SKM-1 (cell line): ENCODE results near the gene VAMP2.
A peak's percentile ranks its signal among the peaks of the same experiment; 100 is the strongest.

ENCODE experiments used
- DNase-seq: peaks from one replicate; lab custom pipeline; 2025; ENCODE audit not compliant: unreplicated experiment; lab: John Stamatoyannopoulos, UW

VAMP2 gene, protein sequence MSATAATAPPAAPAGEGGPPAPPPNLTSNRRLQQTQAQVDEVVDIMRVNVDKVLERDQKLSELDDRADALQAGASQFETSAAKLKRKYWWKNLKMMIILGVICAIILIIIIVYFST

DNA sequence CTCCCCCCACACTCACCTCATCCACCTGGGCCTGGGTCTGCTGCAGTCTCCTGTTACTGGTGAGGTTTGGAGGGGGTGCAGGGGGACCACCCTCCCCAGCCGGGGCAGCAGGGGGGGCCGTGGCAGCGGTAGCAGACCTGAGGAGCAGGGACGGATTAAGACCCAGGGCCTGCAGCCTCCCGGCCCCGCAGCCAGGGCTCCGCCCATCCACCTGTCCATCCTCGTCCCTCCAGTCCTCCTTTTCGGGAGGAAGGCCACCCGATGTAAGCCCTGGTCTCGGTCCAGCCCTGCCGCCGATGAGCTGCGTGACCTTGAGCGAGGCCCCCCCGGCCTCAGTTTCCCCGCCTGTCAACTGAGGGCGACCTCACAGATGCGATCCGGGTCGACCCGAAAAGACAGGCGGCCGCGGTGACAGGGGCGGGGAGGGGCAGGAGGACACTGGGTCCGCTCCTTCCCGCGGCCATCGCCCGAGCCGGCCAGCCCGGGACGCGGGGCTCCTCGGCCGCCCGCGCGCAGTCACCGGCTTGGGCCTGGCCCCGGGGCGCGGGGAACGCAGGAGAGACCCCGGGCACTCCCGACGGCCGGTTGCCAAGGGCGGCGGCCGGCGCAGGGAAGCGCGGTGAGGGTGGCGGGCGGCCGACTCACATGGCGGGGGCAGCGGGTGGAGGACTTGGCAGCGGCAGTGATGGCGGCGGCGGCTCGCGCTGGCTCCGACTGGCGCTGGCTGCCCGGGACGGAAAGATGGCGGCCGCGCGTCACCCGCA, at the start of gene VAMP2:
TSS of gene VAMP2 (minus strand) at position 716 of the 764 bp plus-strand sequence. CDS start at position 647, 69 bp downstream.
- DNase-seq, result no peak

DNA sequence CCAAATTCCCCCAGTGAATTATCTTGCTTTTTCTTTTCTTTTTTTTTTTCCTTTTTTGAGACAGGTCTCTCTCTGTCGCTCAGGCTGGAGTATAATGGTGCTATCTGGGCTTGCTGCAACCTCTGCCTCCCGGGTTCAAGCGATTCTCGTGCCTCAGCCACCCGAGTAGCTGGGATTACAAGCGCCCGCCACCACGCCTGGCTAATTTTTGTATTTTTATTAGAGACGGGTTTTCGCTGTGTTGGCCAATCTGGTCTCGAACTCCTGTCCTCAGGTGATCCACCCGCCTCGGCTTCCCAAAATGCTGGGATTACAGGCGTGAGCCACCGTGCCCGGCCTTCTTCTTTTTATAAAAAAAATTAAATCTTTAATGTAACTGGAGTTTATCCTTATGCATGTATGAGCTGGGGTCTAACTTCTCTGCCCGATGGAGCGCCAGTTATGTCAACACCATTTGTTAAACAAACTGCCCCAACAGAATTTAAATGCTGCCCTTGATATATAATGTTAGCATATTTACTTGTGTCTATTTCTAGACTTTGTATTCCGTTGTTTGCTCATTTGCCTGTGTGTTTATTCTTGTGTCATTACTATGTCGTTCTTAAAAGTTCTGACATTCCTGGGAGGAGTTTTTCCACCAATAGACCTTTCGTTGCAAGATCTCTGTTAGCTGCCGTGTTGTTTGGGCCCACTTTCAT, 48.2 kb upstream of the VAMP2 start:
- DNase-seq, result no peak

DNA sequence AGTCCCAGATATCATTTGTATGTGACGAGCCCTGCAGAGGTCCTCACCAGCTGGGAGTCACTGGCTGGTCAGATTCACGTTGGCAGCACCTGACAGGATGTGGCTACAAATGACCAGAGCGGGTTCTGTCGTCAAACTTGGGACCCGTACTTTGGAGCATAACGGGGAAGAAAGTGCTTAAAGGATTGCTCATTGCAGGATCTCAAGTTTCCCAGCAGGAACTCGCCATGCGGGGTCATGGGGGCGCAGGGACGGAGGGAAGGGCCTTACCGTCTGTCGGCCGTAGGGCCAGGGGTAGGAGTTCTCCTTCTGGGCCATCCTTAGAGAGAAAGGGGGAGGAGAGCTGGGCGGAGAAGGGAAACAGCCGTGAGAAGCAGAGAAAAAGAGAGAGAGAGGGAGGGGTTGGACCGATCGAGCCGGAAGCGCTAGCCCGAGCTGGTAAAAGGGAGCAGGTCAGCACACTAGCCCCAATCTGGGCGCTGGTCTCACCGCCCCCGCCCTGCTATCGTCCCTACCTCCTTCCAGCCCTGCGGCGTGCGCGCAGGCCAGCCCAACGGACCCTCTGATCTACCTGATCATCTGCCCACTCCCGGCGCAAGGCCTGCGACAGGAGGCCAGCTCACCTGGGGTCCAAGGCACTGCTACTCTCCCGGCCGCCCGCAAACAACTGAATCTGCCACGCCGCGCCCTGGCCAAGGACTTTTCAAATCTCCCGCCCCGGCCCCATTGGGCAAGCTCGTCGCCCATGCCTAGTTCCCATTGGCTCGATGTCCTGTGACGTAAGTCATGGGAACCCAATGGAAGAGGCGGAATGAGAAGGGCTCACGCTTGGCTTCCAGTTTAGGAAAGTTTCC, 47.4 kb upstream of the VAMP2 start, which contains the start of gene AURKB:
TSS of gene AURKB (minus strand) at position 669 of the 854 bp plus-strand sequence. CDS start at position 318, 351 bp downstream.
- peak; percentile 64 for DNase-seq

DNA sequence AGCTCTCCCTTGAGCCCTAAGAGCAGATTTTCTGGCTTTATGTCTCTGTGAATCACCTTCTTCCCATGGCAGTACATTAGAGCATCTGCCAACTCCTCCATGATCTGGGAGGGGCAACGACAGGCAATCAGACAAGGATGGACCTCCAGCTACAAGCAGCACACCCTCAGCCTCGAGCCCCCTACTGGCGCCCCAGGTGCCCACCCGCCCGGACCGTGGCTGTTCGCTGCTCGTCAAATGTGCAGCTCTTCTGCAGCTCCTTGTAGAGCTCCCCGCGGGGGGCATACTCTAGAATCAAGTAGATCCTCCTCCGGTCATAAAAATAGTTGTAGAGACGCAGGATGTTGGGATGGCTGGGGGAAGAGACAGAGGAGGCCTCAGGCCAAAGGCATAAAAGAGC, 43.8 kb upstream of the VAMP2 start:
- no peak for DNase-seq

DNA sequence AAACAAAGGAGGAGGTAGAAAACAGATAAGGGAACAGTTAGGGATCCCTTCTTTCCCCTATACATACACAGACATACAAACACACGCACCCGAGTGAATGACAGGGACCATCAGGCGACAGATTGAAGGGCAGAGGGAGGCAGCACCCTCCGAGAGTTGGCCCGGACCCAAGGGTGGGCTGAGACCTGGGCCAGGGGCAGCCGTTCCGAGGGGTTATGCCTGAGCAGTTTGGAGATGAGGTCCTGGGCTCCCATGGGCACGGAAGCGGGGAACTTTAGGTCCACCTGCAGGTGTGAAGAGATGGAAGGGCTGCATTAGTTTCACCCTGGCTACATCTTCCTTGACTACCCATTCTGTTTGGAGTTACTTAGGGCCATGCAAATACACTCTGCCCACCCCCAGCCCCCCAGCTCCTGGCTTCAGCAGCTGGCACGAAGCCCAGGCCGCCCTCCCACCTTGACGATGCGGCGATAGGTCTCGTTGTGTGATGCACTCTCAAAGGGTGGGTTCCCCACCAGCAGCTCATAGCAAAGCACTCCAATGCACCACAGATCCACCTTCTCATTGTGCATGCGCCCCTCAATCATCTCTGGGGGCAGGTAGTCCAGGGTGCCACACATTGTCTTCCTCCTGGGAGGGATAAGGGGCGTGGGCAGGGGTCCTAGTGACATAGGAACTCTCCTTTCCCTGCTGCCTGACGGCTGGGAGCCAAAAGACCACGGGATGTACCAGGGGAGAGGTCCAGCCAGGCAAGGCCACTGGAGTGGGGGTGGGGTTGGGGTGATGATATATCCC, 42.2 kb upstream of the VAMP2 start:
- no peak for DNase-seq

DNA sequence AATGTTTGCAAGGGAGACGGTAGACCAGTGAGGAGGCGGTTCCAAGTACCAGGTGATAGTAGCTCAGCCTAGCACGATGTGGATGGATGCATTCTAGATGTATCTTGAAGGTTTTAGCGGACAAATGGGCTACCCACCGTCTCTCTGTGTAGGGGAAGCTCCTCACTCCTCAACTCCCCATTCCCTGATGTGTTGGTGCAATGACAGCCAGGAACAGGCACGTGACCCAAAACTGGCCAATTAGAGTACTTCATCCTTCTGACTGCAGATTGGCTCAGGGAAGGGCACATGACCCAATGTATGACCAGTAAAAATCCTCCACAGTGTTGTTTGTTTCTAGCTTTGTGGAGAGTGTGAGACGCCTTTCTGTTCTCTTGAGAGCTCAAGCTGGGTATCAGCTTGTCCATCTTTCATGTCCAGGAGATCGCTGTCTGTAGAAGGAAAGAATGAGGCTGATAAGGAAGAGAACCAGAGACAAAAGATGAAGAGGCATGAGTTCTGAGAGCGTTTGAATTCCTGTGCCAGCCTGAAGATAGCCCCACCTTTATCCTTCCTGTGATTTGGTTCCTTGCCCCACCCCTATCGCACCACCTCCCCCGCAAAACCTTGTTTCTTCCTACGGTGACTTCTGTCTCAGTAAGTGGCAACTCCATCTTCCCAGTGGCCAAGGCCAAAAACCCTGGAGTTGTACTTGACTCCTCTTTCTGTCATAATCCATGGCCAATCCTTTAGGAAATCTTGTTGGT, 29.5 kb upstream of the VAMP2 start:
- DNase-seq, result no peak

DNA sequence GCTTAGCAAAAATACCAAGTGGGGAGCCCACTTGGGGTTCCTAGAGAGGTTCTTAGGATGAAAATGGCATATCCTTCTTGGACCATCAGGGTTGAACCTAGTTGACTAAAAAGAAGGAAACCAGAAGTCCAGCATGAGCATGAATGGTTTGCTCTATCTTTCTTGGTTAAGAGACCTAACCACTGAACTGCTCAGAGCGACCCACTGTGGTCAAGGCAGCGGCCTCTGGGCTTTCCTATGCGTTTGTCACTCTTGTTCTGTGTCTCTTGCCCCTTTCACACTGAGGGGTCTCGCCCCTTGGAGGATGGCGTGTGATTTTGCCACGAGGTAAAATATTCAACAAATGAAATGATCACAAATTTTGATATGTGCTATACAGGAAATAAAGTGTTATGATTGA, 27.8 kb upstream of the VAMP2 start:
- no peak for DNase-seq

DNA sequence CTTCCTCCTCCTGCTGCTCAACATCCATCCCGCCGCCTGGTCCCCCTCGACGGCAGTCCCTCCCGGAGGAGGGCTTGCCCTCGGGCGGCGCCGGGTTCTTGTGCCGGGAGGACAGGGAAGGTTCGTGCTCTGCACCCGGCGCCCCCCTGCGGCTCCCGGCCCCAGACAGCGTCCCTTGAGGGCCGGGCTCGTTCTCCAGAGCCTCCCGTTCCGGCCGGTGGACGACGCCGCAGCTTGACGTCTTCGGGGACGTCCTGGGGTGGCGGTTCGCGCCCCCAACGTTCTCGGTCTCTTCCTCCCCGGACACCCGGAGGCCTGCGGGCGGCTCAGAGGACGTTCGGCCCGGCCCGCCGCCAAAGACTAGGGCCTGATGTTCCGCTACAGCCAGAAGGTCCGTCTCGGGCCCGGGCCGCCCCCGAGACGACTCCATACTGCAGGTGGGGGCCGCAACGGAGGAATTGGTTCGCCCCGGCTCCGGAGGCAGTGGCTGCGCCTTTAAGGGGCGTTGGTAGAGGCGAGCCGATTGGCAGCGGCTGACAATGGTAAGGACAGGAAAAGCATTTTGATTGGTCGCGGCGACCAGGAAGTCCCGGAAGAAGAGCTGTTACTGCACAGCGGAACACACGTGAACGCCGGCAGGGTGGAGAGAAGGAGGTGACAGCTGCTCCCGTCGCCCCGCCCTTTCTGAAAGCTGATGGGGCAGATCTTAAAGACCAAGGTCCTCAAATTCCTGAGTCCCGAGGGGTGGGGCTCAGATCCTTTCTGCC, 27.1 kb upstream of the VAMP2 start, which contains the start of gene BORCS6:
TSS of gene BORCS6 (minus strand) at position 470 of the 767 bp plus-strand sequence. CDS start at position 430, 40 bp downstream.
- peak; percentile 76 for DNase-seq

GRCh38 chr17:8189041-8189710, 26.4 kb upstream of the VAMP2 start:
- DNase-seq, result no peak

DNA sequence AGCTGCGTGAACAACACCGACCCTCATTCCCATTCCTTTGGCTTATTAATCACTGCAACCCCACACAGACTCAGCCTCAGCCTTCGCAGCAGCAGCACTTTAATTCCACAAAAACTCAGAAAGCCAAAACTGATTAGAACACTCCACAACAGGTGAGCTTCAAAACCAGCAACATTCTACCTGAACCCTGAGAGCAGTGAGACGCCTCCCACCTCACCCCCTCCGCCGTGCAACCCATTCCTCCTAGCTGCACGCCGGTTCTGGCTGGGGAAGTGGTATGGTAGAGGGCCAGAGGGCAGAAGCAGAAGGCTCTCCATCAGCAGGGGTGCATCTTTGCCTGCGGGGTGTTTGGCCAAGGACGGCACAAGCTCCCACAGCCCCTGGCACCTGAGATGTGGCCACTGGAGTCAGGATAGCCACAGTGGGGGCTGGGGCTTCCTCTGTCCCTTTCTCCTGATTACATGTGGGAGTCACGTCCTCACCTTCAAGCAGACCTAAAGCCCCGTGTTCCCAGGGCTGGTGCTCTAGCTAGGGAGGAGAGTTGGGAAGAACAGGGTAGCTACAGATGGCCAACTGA, 25.6 kb upstream of the VAMP2 start:
- DNase-seq, result no peak

- peak; percentile 72 for DNase-seq
Observed at GRCh38 chr17:8187517-8188262, 24.9 kb upstream of the VAMP2 start.

- DNase-seq, result peak; percentile 51
Observed at GRCh38 chr17:8186787-8187516, 24.2 kb upstream of the VAMP2 start.

GRCh38 chr17:8186446-8186786, 23.7 kb upstream of the VAMP2 start:
- DNase-seq, result no peak

GRCh38 chr17:8185582-8186445, 23.1 kb upstream of the VAMP2 start:
- no peak for DNase-seq

DNA sequence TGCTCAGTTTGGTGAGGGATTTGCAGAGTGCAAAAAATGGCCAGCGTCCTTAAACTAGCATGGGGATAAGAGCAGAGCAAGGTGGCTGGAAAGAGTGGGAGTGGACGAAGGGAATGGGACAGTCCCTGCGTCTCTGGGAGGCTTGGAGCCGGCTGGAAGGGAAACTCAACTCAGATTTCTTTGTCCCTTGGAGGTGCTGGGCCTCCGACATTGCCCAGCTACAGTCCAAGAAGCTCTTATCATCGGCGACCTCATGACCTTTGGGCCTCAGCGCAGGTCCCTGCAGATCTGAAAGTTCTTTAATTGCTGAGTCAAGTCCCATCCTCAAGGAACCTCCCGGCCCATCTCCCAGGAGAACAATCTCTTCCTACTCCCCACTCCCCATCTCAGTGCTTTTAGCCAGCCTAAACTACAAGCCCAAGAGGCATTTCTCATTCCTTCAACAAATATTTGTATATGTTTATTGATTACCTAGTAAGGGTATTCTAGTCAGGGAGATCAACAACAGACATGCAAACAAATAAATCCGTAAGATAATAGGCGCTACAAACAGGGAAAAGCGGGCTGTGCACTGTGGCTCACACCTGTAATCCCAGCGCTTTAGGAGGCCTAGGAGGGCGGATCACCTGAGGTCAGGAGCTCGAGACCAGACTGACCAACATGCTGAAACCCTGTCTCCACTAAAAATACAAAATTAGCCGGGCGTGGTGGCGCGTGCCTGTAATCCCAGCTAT, 14.4 kb upstream of the VAMP2 start:
- no peak for DNase-seq
